Skeletal muscle satellite cell (primary cell): ENCODE data around the gene MYZAP.

Source experiments
- H3K27me3 ChIP-seq: 2 replicates; pipeline ENCODE4 v1.7.0; 2013; ENCODE audit warnings: low read length; ENCODE audit not compliant: control insufficient read depth, insufficient read depth
- H3K36me3 ChIP-seq: 2 replicates; pipeline ENCODE4 v1.7.0; 2013; ENCODE audit warnings: mild to moderate bottlenecking, control low read depth, low read length; ENCODE audit not compliant: insufficient read depth
- H3K4me1 ChIP-seq: 2 replicates; pipeline ENCODE4 v1.7.0; 2013; ENCODE audit warnings: low read length; ENCODE audit not compliant: control insufficient read depth, insufficient read depth
- H3K4me2 ChIP-seq: 2 replicates; pipeline ENCODE4 v1.7.0; 2013; ENCODE audit warnings: mild to moderate bottlenecking, low read length
- H3K4me3 ChIP-seq: 2 replicates; pipeline ENCODE4 v1.7.0; 2013; ENCODE audit warnings: low read length
- H3K9ac ChIP-seq: 2 replicates; pipeline ENCODE4 v1.7.0; 2013; ENCODE audit warnings: mild to moderate bottlenecking, low read depth, low read length, moderate library complexity
- H3K9me3 ChIP-seq: replicated peaks from 2 replicates; pipeline ENCODE4 v1.7.0; 2013; ENCODE audit warnings: mild to moderate bottlenecking, control low read depth, low read length

The MYZAP gene

DNA sequence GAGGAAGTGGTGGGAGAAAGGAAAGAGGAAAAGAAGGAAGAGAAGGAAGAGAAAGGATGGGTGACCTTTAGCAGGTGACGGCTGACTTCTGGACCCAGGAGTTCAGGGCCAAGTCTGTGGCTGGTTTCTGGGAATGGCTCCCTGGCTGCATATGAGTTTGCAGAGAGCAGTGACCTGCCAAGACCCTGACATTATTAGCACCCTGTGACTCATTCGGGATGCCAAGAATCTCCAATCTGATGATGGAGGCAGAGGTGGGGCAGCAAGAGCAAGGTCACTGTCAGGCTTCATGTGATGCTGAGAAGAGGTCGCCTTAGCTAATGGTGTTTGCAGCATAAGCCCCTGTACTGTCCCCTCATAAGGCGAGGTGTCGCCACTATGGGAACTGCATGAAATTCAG is 42.6 kb downstream of the MYZAP start:
- no peaks in the 10 kb centered on the region for H3K36me3 ChIP-seq
- peaks cover 5% of the 10 kb centered on the region for H3K27me3 ChIP-seq
- H3K4me2 ChIP-seq, result no peak overlapping the region
- H3K4me1 ChIP-seq, result peaks cover 4% of the 10 kb centered on the region
- H3K4me3 ChIP-seq, result no peak overlapping the region
- H3K9ac ChIP-seq, result no peak overlapping the region
- no peaks in the 10 kb centered on the region for H3K9me3 ChIP-seq

DNA sequence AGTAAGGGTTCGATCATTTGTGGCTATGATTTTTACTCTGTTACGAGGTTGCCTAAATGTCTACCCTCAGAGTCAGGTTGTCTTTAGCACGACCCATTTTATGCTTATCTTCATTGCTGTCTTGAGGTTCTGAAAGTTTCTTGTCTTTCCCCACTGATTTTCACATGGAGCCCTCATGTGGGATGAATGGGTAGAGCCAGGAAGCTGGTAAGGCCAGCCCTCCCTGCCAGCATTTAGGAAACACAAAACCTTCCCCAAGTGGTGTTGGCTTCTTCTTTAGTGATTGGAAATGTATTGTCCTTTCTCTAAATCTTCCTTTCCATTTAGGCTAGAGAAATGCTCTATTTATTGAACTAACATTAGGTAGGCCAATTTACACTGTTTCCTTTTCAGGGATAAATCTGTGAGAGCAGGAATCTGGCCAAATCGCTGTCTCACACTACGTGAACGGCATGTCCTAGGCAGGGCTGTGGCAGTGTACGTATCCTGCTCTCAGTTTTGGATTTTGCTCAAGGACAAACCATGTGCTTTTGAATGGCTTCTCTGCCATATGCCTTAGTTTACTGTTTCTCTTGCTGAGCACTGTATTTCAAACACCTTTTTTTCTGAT is 43.7 kb downstream of the MYZAP start:
- no peak overlapping the region for H3K9ac ChIP-seq
- H3K4me3 ChIP-seq, result no peak overlapping the region
- H3K4me2 ChIP-seq, result no peak overlapping the region
- peaks cover 4% of the 10 kb centered on the region for H3K4me1 ChIP-seq
- peaks cover 5% of the 10 kb centered on the region for H3K27me3 ChIP-seq
- no peaks in the 10 kb centered on the region for H3K36me3 ChIP-seq
- H3K9me3 ChIP-seq, result no peaks in the 10 kb centered on the region

- Histone ChIP-seq H3K4me3 (no peak overlapping the region), H3K27me3 (peaks cover 5% of the 10 kb centered on the region), H3K9ac (no peak overlapping the region), H3K36me3 (no peaks in the 10 kb centered on the region), H3K4me2 (no peak overlapping the region), H3K4me1 (peaks cover 4% of the 10 kb centered on the region), H3K9me3 (no peaks in the 10 kb centered on the region)
Measured at GRCh38 chr15:57637846-57638245, 46.1 kb downstream of the MYZAP start.

DNA sequence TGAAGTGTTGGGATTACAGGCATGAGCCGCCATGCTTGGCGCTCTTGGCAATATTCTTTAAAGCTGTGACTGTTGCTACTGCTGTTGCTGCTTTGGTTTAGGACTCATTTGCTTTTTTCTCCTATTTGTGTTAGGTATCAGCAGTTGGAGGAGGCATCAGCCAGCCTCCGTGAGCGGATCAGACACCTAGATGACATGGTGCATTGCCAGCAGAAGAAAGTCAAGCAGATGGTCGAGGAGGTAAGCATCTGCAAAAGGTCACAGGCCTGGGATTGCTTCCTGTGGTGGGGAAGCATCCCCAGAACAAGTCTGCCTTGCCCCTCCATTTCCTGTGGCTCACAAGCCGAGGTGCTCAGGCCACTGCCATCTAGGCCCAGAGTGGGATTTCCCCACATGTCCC is 47.6 kb downstream of the MYZAP start:
- Histone ChIP-seq H3K27me3 (peaks cover 9% of the 10 kb centered on the region), H3K9me3 (no peaks in the 10 kb centered on the region), H3K36me3 (no peaks in the 10 kb centered on the region), H3K4me1 (peaks cover 4% of the 10 kb centered on the region), H3K4me2 (no peak overlapping the region), H3K9ac (no peak overlapping the region), H3K4me3 (no peak overlapping the region)

GRCh38 chr15:57640930-57641682 is 49.4 kb downstream of the MYZAP start:
- H3K4me3 ChIP-seq, result no peak overlapping the region
- no peaks in the 10 kb centered on the region for H3K4me1 ChIP-seq
- no peaks in the 10 kb centered on the region for H3K36me3 ChIP-seq
- H3K9ac ChIP-seq, result no peak overlapping the region
- no peak overlapping the region for H3K4me2 ChIP-seq
- peaks cover 14% of the 10 kb centered on the region for H3K27me3 ChIP-seq
- H3K9me3 ChIP-seq, result no peaks in the 10 kb centered on the region

DNA sequence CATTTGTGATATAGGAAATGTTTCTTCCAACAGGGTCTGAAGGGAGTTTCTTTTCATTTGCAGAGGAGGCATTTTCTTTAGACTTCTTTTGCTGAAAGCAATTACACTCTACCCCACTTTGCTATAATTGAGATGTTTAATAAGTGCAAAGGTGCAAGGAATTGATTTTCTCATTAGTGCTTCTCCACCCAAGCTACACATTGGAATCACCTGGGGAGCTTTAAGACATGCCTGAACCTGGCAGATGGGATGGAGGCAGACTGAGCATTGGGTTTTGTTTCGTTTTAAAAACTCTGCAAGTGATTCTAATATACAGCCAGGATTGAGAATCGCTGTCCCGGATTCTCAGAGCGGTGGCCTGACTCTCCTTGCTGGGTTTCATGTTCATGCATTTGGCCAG is 52.1 kb downstream of the MYZAP start:
- Histone ChIP-seq H3K27me3 (peaks cover 17% of the 10 kb centered on the region), H3K4me3 (no peak overlapping the region)

DNA sequence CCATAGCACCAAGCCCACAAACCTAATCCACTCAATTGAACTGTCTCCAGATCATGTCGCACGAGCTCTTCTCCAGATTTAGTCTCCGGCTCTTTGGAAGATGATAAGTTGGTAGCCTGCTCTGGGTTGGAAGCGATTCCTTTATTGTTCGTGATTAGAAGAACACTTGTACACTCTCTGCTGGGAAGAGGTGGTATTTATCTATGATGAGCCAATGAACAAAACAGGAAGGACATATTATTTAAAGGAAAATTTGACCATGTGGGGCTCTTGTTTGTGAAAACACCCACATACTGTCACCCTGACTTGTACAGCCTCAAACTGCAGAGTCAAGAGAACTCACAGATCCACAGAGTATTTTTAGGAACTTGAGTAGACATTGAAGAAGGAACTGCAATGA is 54.4 kb downstream of the MYZAP start:
- Histone ChIP-seq H3K9ac (no peak overlapping the region), H3K4me3 (no peak overlapping the region), H3K36me3 (no peaks in the 10 kb centered on the region), H3K4me1 (no peaks in the 10 kb centered on the region), H3K4me2 (no peak overlapping the region), H3K9me3 (no peaks in the 10 kb centered on the region), H3K27me3 (peaks cover 16% of the 10 kb centered on the region)

More for the DNA sequence above, 52.1 kb downstream of the MYZAP start:
- Histone ChIP-seq H3K9me3 (no peaks in the 10 kb centered on the region), H3K9ac (no peak overlapping the region), H3K4me2 (no peak overlapping the region), H3K36me3 (no peaks in the 10 kb centered on the region), H3K4me1 (no peaks in the 10 kb centered on the region)

GRCh38 chr15:57647071-57647790 is 55.5 kb downstream of the MYZAP start:
- H3K9me3 ChIP-seq, result no peaks in the 10 kb centered on the region
- H3K27me3 ChIP-seq, result peaks cover 16% of the 10 kb centered on the region
- no peak overlapping the region for H3K4me3 ChIP-seq
- H3K36me3 ChIP-seq, result no peaks in the 10 kb centered on the region
- no peak overlapping the region for H3K4me2 ChIP-seq
- H3K4me1 ChIP-seq, result no peaks in the 10 kb centered on the region
- no peak overlapping the region for H3K9ac ChIP-seq

- H3K4me1 ChIP-seq, result no peaks in the 10 kb centered on the region
Measured at GRCh38 chr15:57647791-57648130, 56.1 kb downstream of the MYZAP start.

GRCh38 chr15:57649138-57649537 is 57.4 kb downstream of the MYZAP start:
- H3K9me3 ChIP-seq, result no peaks in the 10 kb centered on the region
- H3K4me2 ChIP-seq, result no peak overlapping the region
- H3K36me3 ChIP-seq, result no peaks in the 10 kb centered on the region

More at GRCh38 chr15:57647791-57648130, 56.1 kb downstream of the MYZAP start:
- no peak overlapping the region for H3K4me2 ChIP-seq
- no peaks in the 10 kb centered on the region for H3K36me3 ChIP-seq
- peaks cover 16% of the 10 kb centered on the region for H3K27me3 ChIP-seq
- H3K4me3 ChIP-seq, result no peak overlapping the region
- H3K9ac ChIP-seq, result no peak overlapping the region
- no peaks in the 10 kb centered on the region for H3K9me3 ChIP-seq

DNA sequence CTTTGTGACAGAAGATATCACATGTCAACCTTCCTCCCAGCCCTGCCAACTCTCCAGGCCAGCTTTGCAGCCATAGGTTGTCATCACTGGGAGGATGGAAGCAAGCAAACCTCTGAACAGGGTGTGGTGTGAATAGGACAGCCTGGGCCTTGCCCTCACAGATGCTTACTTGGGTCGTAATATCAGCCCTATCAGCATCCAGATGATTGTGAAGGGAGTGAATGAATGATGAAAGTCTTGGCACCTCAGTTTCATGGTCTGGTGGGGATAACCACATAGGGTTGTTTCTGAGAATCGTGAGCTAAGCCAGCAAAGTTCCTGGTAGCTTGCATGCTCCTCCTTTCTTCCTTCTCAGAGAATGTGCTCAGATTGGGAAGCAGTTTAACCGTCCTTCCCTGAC is 59.7 kb downstream of the MYZAP start:
- peaks cover 6% of the 10 kb centered on the region for H3K27me3 ChIP-seq
- no peak overlapping the region for H3K9ac ChIP-seq
- no peak overlapping the region for H3K4me2 ChIP-seq

More at GRCh38 chr15:57649138-57649537, 57.4 kb downstream of the MYZAP start:
- peaks cover 12% of the 10 kb centered on the region for H3K27me3 ChIP-seq
- H3K4me1 ChIP-seq, result peaks cover 2% of the 10 kb centered on the region
- no peak overlapping the region for H3K4me3 ChIP-seq
- no peak overlapping the region for H3K9ac ChIP-seq

More for the DNA sequence above, 59.7 kb downstream of the MYZAP start:
- Histone ChIP-seq H3K9me3 (no peaks in the 10 kb centered on the region), H3K36me3 (no peaks in the 10 kb centered on the region), H3K4me1 (peaks cover 5% of the 10 kb centered on the region), H3K4me3 (no peak overlapping the region)
